ENCODE data around the gene STX4.

DNA sequence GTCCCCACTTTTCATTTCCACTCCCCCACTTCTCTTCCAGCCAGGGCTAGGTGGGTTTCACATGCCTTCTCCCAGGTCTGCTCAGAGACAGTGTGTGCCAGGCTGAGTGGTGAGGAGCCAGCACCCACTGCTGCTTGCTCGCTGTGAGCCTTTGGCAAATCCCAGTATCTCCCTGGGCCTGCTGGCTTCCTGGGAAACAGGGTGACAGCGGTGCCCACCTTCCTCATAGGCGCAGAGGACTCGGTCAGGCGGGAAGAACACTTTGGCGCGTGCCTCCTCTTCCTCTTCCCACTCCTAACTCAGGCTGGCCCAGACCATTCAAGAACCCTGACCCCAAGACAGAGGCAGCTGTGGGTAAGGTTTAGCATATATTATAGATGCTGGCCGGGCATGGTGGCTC is 55.8 kb downstream of the STX4 start:
- TF ChIP-seq, protein P1, sequence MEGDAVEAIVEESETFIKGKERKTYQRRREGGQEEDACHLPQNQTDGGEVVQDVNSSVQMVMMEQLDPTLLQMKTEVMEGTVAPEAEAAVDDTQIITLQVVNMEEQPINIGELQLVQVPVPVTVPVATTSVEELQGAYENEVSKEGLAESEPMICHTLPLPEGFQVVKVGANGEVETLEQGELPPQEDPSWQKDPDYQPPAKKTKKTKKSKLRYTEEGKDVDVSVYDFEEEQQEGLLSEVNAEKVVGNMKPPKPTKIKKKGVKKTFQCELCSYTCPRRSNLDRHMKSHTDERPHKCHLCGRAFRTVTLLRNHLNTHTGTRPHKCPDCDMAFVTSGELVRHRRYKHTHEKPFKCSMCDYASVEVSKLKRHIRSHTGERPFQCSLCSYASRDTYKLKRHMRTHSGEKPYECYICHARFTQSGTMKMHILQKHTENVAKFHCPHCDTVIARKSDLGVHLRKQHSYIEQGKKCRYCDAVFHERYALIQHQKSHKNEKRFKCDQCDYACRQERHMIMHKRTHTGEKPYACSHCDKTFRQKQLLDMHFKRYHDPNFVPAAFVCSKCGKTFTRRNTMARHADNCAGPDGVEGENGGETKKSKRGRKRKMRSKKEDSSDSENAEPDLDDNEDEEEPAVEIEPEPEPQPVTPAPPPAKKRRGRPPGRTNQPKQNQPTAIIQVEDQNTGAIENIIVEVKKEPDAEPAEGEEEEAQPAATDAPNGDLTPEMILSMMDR (IDR thresholded peaks at IDR 0.05 in 4 of 5, conservative IDR thresholded peaks at IDR 0.05 in 1 of 5) = no peak
- TF ChIP-seq POLR2A (IDR thresholded peaks at IDR 0.05) = no peak
